Epidermal melanocyte (primary cell): ENCODE measurements around the gene CORO2B.

Source experiments
- DNase-seq: peaks from one replicate; pipeline ENCODE4 v3.0.0; 2011; ENCODE audit warnings: low spot score; ENCODE audit not compliant: insufficient read length

The CORO2B gene

DNA sequence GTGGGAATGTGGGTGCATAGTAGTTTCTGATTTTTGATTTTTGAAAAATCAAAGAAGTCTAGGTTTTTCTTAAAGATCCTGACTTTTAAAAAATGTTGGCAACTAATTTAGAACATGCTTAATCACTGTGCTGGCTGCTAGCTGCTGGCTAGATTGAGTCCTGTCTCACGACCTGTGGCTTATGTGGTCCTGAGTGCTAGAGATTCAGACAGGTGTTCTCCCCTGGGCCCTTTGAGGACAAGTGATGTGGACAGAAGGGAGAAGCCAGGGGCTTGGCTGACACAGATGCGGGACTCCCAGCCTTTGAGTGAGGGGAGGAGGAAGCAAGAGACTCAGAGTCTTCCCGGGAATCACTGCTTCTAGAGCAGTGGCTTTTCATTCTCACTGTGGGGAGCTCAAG is 47.5 kb downstream of the CORO2B start:
- DNase-seq: no peak

DNA sequence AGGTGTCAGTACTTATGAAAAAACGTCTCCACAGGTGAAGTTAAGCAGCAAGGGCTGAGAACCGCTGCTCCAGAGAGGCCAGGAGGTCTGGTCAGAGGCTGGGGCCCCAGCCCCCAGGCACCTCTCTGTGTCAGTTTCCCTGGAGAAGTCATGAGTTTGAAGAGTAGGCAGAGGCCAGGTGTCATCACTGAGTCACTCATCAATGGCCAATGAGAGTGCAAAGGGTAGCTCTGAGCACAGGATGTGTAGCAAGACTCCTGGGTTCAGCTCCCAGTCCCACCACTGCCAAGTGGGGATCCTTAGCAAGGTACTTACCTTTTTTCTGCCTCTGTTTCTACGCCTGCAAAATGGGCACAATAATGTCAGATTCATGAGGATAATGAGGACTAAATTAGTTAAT is 47.9 kb downstream of the CORO2B start:
- DNase-seq: no peak

DNA sequence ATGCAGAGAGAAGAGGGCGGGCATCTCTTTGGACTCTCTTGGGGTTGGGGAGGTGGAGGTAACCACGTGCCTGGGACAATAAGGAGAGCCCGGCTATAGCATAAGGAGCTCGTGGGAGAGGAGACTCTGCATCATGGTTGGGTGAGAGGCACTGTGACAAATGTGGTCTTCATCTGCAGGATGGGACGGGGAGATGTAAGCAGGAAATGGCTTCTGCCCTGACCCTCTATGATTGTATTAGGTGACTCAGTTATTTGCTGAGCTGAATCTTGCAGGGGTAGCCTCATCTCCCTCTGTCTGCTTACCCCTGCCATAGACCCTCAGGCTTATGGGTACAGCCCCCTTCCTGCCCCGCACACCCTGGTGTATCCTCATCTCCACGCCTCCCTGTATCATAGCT is 48.7 kb downstream of the CORO2B start:
- DNase-seq: no peak

DNA sequence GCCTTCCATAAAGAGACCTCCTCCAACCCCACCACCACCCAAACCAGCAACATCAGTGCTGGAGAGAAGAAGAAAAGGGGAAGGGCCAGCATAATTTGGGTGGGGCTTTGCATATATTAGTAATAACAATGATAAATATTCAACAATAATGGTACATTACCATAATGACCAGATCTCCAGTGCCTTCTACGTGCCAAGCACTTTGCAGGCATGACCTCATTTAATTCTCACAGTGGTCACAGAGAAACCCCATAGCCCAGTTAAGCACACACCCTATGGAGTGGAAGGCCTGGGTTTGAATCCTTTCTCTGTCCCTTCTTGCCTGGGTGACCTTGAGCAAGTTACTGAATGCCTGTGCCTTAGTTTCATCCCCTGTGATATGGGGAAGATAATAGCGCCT is 49.2 kb downstream of the CORO2B start:
- DNase-seq: no peak

DNA sequence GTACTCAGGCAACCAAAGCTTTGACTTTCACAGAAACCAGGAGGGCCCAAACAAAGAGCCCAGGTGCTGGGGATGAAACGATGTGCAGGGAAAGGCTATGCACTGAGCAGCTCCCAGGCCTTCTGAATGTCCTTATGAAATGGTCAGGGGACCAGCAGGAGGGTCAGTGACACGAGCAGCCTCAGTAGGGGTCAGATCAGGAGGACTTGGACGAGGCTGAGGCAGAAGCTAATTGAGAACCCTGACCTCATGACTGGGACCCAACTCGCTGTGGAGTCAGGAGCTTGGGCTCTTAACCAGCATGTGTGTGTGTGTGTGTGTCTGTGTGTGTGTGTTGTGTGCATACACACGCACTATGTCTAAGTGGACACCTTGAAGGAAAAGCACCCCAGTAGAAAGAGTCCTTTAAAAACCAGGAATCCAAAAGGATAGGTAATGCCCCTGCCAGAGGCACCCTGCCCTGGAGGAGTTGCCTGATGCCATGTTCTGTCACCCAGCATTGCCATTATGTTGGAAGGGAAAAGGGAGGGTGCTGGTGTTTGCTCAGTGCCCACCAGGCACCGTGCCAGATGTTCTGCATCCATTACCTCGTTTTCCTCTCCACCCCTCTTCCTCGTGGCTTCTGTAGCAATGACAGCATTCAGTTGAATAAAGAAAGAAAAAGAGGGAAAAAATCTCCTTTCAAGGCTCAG is 50.9 kb downstream of the CORO2B start:
- no peak for DNase-seq

DNA sequence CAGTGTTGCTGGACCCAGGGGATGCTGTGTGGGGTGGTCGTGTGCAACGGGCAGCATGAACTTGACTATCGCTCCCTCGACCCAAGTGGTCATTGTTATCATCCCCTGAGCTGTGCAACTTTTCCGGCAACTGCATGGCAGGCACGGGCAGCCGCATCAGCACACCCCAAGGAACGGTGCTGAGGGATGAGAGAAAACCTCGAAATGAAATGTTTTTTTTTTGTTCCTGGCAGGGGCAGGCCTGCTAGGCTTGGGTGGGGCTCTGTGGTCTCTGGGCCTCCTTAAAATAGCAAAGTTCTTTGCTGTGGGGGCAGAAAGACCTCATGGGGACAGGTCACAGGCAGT is 51.4 kb downstream of the CORO2B start:
- DNase-seq: no peak

DNA sequence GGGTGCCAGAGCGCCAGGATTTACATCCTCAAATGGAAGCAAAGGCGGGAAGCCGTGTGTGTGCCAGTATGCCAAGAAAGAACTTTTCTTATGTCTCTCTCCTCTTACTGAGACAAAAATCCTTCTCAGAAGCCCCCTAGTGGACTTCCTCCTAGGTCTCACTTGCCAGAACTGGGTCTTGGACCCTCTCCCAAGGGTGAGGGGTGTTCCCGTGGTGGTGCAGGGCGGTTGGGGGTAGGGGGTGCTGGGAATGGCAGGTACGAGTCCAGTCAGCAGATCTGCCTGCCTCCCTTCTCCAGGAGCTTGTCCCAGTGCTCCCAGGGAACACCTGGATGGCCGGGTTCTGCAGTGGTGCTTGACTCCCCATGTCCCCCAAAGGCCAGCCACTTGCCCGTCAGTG is 52.0 kb downstream of the CORO2B start:
- DNase-seq: no peak

DNA sequence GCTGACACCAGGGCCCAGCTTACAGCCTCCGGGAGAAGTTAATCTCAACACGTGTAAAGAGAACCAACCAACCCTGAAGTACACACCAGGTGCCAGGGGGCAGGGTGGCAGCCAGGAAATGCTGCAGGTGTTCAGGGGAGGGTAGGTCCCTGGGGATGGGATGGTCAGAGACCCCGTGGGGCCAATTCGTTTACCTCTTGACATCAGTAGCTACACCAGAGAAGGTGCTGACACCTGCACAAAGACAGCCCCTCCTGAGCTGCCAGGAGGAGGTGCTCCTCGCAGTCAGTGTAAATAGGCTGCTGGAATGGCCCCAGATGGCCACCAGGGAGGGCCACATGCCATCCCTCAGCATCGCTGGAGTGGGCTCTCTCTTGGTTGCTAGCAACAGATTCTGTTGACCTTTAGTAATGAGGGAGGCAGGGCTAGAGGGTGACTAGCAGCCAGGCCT is 52.8 kb downstream of the CORO2B start:
- no peak for DNase-seq

DNA sequence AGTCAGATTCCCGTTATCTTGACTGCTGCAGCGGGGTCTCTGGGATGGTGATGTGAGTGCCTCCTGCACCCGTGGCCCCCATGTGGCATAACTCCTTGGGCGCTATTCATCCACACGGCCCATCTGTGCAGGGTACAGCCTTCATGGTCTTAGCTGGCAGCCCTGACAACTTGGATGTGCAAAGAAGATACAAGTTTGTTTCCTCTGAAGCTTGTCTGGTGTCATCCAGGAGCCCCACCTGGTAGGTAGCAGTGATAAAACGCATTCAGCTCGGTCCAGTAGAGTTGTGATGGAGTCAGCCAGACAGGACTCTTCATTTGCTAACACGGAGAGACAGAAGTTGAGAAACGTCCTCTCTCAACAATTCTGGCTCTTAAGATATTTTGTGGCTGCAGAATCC is 53.3 kb downstream of the CORO2B start:
- no peak for DNase-seq

DNA sequence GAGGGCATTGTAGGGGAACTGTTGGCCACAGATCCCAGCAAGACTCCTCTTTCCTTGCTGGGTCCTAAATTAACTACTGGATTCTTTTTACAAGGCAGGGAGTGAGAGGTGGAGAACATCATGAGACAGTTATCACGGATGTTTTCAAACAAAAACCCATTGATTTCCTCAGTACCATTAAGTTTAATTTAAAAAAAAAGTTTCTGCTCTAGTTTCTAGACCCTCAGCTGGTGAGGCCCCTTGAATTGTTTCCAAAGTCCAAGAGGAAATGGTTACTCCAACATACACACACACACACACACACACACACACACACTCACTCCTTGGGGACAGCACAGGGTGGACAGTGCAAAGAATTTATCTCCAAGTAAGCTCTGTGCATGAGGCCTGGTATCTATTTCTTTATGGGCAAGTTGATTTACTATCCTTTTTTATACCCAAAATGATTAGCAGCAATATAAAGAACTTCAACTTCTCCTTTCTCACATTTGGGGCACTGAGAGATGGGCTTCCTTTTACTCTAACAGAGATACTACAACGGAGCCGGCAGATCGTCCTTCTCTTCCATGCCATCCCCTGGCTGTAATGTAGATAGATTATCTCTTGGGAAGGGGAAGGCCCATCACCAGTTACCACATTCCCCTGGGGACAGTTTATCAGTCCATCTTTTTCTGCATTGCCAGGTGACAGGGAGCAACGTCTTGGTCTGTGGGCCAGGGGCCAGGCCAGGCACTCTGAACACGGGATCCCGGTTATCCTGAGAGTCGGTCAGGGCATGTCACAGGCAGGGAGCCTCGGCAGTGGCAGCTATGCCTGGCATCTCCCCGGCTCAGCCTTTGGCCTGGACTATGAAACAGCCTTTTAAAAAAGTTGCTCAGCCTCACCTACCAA is 54.7 kb downstream of the CORO2B start:
- peak; percentile 72 for DNase-seq

DNA sequence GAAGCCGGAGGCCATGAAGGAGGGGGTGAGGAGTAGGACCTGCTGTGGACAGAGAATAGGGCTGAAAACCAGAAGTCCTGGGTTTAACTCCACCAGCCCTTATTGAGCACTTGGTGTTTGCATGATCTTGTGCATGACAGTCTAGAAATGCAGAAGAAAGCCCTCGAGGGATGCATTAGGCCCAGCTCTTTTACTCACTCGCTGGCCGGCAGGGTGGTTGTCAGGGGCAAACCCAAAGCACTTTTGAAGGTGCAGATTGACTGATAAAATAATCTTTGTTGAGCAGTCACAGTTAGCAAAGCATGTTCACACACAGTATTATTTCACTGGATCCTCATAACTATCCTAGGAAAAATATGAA is 55.3 kb downstream of the CORO2B start:
- DNase-seq: no peak

DNA sequence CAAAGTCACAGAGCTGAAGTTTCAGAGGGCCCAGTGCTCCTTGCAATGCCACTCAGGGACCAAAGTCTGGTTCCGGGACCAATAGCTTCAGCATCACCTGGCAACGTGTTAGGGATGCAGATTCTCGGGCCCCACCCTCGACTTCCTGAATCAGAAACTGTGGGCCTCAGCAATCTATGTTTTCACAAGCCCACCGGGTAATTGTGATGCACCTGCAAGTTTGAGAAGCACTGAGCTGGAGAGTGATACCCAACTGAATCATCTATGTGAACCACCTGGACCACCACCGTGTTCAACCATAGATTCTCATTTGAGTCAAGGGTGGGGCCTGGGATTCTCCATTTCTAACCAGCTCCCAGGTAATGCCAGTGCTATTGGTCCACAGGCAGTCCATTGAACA is 55.7 kb downstream of the CORO2B start:
- DNase-seq: no peak

DNA sequence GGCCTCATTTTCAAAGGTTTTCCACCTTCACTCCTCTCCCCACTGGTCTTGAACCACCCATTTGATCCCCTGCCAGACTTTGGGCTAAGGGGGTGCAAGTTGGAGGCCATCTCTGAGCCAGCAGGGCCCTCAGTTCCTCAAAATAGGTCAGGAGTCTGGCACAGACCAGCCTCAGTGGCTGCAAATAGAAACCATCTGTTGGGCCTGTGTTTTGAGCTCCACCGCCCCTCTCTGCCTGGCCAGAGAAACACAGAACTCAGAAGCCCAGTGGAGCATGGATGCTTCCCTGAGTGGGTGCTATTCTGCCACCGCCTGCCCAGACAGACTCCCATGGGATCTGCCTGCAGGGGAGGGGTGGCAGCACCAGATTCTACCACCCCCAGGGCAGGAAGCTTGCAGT is 56.3 kb downstream of the CORO2B start:
- no peak for DNase-seq

DNA sequence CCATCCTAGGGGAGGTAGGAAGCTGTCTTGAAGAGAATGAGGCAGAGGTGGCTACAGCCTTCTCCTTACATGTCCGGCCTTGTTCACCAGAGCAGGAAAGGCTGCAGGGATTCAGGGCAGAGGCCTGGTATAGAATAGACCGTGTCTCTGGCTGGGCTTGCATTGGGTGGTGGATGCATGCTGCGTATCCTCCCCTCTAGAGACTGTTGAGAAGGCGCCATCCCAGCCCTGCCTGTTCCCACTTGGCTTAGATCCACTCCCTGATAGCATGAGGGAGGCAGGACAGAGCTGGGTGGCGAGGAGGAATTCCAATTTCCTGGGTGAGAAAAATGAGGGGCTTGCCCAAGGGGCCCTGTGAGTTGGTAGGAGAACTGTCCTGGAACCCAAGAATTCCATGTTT is 57.5 kb downstream of the CORO2B start:
- no peak for DNase-seq

DNA sequence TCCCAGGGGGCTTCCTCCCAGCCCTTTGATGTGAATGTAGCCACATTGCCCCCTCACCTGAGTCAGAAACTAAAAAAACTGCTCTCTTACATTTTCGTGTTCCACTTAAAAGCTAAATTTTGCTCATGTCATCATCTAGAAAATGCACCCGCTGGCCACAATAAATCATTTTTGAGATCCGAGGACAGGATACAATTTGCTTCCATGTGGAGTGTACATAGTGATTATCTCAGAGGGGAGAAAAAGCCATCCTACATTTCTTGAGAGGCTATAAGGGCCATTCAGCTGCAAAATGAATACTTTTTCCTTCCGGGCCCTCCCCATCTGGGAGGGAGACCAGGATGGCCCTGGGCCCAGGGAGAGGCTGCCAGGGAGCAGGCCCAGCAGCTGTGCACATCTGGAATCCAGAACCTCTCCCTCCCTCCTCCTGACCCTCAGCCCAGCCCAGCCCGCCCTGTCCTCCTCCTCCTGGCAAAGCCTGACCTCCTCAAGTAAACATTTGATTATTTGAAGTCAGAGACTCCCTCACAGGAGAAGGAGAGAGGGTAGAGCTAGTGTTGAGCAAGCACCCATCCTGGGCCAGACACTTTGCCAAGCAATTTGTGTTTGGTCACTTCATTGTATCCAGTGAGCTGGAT is 59.1 kb downstream of the CORO2B start:
- peak; percentile 49 for DNase-seq

DNA sequence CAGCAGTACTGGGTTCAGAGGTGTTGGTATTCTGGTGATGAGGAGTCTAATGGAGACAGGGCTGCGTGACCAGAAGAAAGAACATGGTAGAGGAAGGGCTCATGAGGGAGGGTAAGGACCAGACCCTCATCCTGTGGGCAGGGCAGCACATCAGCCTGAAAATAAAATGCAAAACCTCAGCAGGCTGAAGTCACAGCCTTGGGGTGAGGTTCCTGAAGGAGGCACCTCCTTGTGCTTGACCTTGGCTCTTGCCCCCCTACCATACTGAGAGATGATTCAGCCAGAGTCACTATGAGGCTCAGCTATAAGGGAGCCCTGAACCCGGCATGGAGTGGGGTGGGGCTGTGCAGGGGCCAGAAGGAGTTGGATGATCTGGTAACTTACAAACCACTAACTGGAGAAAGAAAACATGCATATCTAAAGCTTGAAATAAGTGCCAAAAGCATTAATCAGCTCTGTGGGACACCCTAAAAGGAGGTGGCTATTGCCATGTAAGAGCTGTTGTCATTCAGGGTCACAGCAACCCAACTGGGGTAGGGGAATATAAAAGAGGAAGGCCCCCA is 60.2 kb downstream of the CORO2B start:
- DNase-seq: no peak

DNA sequence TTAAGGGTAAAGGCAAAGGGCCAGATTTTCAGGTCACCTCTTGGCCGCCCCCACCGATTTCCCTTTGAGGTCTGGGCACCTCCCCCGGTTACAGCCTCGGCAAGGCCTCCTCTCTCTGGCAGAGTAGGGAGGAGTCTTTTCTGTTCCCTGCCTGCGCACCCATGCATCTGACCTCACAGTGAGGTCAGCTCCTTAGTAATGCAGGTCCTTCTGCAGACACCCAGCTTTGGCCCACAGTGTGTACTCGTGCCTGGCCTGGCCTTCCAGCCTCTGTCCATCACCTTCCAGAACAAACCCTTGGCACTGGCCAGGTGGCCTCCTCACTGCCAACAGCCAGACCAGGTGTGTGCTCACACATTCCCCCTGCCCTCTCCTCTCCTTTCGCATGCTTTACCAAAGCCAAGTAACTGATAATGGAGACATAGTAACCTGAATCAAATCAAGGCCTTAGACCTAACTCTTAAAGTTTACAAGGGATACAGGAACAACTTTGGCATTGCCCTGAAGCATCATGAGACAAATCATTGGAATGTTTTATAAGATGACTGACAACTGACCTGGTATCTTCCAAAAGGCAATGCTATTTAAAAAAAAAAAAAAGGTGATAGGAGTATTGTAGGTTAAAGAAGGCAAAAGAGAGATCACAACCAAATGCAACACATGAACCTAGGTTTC is 61.3 kb downstream of the CORO2B start:
- DNase-seq: no peak

DNA sequence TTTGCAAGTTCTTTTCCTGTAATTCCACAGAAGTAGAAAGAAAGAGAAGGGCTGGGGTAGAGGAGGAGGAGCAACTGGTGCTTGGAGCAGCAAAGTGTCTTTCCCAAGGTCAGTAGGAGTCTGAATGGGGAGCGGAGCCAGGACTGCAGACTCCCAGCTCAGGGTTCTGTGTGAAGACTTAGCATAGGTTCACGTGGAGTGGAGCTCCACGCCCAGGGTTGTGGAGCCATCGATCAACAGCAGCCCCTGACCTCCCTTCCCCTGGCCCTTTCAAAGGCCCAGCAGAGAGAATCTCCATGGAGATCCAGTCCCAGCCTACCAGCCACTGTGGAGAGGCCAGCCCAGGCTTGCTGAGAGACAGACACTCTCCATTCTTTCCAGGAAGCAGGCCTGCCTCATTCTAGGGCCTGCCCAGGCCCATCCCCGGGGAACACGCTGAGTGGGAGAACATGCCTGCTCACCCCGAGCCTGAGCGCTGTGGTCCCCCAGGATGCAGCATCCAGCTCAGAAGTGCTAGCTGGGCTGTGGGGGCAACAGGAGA is 62.1 kb downstream of the CORO2B start:
- DNase-seq: no peak

DNA sequence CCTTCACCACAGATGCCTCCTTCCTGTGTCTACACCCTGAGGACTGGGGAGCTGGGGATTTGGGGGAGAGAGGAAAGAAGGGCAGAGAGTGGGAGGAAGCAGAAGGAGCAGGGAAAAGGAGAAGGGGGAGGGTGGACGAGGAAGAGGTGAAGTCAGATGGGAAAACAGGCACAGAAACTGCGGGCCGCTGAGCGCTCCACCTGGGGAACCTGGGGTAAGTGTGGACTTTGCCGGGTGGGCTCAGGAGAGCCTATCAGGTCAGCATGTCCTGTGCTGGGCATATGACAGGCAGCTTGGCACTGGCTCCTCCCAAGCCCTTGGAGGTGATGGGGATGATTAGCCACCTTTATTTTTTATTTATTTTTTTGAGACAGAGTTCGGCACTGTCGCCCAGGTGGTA is 62.6 kb downstream of the CORO2B start:
- no peak for DNase-seq

DNA sequence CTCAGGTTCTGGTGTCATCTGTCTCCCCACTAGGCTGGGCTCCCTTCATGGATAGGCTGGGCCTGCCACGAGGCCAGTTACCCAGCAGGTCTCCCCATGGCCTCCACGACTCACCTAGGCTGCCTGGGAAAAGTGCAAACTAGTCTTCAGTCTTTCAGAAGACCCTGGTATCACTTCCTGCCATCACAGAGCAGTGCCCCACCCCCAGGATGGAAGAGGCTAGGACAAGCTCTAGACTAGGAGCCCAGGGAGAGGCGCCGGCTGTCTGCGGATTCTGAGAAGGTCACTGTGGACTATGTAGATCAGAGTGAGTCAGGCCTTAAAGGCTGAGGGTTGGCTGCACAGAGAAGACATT is 63.7 kb downstream of the CORO2B start:
- no peak for DNase-seq

DNA sequence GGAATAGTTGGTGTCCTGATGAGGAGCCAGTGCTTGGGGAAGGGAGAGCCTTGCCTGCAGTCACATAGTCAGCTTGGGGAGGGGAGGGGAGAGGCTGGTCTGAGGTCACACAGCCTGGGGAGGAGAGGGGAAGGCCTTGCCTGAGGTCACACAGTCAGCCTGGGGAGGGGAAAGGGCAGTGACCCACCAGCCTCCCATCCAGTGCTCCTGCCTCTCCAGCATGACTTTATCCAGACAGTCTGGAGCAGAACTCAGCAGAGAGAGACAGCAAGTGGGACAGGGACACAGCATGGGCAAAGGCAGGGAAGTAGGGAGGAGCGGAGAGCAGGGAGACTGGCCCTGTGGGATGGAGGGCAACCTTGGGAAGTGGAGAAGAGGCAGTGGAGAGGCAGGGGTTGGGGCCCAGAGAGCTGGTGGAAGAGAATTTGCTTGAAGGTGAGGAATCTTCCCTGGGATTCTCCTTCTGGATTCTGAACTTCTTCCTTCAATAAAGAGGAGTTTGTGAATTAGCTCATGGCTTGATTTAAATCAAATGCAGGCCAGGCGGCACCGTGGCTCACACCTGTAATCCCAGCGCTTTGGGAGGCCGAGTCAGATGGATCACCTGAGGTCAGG is 64.5 kb downstream of the CORO2B start:
- DNase-seq: no peak
